Brain microvascular endothelial cell (primary cell): ENCODE data around the gene IL17RB.

Experiments used
- DNase-seq: peaks from one replicate; pipeline ENCODE4 v3.0.0-alpha.2; 2020
- H3K27ac ChIP-seq: fragments of 250-450 bp; sonication (Bioruptor Pico); 2 replicates; pipeline ENCODE4 v1.5.1; 2020; ENCODE audit warnings: mild to moderate bottlenecking, moderate library complexity
- H3K27me3 ChIP-seq: fragments of 250-450 bp; sonication (Bioruptor Pico); replicated peaks from 2 replicates; pipeline ENCODE4 v1.5.1; 2020; ENCODE audit warnings: mild to moderate bottlenecking
- H3K36me3 ChIP-seq: fragments of 250-450 bp; sonication (Bioruptor Pico); replicated peaks from 2 replicates; pipeline ENCODE4 v1.5.1; 2020; ENCODE audit warnings: mild to moderate bottlenecking
- H3K4me3 ChIP-seq: 2 replicates; pipeline ENCODE4 v1.5.1; 2011; ENCODE audit warnings: low read depth, mild to moderate bottlenecking, control low read depth, low read length, moderate library complexity
- in situ Hi-C: cut with HindIII; loops from 2 replicates; pipeline ENCODE4 v1.10.0; 2017; ENCODE audit warnings: low sequenced_read_pairs, low pct_ligation_motif_present
- TF ChIP-seq, protein P1 (sequence below): IDR thresholded peaks from 2 replicates; pipeline ENCODE4 v1.5.1; 2011; ENCODE audit warnings: low read depth, mild to moderate bottlenecking, moderate library complexity, low read length, control low read depth, inconsistent platforms; ENCODE audit errors: missing control alignments

The IL17RB gene

DNA sequence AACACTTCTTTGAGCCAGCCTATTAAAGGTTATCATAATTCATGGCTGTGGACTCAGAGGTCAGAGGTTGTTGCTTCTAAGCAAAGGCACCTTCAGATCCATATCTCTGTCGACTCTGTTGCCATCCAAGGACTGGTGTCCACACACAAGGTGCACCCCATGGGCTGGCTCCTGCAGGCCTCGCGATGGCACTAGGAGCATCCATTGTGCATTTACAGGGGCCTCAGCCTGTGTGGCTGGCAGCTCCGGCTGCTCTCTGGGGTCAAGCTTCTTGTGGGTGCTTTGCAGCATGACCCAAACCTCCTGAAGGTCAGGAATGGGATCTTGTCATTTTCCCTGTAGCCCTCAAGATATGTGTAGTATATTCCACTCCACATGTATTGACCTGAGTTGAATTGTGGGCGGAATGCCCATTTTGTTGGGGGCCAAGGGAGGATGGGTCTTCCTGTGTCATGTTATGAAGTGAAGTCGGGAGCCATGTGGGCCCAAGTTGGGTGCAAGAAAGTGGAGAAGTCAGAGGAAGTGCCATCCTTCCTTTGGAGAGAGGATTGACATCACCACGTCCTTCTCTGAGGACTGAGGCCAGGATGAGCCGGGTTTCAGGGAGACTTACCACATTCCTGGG, 44.0 kb upstream of the IL17RB start:
- TF ChIP-seq, protein P1, sequence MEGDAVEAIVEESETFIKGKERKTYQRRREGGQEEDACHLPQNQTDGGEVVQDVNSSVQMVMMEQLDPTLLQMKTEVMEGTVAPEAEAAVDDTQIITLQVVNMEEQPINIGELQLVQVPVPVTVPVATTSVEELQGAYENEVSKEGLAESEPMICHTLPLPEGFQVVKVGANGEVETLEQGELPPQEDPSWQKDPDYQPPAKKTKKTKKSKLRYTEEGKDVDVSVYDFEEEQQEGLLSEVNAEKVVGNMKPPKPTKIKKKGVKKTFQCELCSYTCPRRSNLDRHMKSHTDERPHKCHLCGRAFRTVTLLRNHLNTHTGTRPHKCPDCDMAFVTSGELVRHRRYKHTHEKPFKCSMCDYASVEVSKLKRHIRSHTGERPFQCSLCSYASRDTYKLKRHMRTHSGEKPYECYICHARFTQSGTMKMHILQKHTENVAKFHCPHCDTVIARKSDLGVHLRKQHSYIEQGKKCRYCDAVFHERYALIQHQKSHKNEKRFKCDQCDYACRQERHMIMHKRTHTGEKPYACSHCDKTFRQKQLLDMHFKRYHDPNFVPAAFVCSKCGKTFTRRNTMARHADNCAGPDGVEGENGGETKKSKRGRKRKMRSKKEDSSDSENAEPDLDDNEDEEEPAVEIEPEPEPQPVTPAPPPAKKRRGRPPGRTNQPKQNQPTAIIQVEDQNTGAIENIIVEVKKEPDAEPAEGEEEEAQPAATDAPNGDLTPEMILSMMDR: no peak
- DNase-seq: no peak
- in situ Hi-C loops: no loop called here

DNA sequence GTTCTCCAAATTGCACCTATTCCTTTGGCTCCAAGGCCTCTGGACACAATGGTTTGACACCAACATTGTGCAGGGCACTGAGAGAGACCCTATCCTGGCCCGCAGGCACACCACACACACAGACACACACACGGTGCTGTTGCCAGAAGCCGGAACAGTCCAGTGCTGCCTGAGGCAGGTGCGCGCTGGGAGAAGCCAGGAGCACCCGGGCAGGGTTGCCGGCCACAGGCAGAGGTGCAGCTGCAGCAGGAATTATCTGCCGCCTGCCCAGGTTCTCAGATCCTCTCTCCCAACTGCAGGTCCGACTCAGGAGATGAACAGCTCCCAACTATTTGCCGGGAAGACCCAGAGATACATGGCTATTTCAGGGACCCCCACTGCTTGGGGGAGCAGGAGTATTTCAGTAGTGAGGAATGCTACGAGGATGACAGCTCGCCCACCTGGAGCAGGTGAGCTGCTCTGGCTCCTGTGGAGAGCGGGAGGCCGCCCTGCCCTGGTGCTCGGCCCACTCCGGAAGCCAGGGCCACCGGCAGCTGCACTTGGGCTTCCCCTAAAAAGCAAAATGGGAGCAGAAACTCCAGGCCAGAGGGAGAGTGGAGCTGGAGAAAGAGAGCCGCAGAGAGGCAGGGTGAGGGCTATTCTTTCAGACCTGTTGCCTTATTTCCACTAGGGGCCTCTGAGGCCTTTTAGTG, 43.1 kb upstream of the IL17RB start:
- H3K27ac ChIP-seq: no peak overlapping the region
- TF ChIP-seq, protein P1: no peak
- no peak overlapping the region for H3K4me3 ChIP-seq
- in situ Hi-C loops: no loop called here
- no peaks in the 10 kb centered on the region for H3K36me3 ChIP-seq
- no peak for DNase-seq
- H3K27me3 ChIP-seq: no peaks in the 10 kb centered on the region

More for the DNA sequence above, 44.0 kb upstream of the IL17RB start:
- no peak overlapping the region for H3K4me3 ChIP-seq
- H3K27me3 ChIP-seq: no peaks in the 10 kb centered on the region
- no peak overlapping the region for H3K27ac ChIP-seq
- no peaks in the 10 kb centered on the region for H3K36me3 ChIP-seq

DNA sequence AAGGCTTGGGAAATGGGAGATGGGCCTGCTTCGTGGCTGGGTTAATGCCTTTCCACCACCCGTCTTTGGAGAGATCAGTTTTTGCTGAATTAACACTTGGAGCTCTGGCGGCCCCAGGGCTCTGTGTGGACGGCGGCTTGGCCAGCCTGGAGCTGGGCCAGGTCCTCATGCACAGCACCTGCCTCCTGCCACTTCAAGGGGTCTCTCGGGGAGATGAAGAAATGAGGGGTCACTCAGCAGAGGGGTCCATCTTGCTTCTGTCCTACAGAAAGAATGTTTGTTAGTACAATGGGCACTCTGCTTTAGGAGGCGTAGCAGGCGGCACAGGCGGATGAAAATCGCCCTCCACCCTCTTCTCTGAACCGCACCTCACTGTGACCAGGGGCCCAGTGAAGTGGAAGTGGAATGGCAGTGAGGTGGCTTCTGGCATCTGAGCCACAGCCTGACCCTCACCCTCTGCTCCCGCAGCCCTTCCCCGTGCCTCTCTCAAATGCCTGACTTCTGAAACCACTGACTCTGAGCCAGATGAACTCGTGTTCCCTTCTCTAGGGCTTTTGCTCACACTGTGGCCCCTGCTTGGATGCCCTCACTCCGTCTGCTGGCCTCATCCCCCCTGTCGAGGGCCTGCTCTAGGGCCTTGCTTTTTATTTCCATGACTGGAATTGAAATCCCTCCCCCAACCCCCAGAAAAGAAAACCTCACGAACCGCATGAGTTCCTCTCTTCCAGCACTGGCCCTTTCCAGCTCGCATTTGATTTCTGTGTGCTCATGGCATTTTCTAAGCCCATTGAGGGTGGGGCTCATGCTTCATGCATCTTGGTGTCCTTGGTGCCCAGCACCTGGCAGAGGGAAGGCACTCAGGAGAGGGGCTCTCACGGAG, 42.3 kb upstream of the IL17RB start:
- no peak overlapping the region for H3K4me3 ChIP-seq
- no peak for DNase-seq
- H3K36me3 ChIP-seq: no peaks in the 10 kb centered on the region
- in situ Hi-C loops: no loop called here
- TF ChIP-seq, protein P1: no peak
- H3K27ac ChIP-seq: no peak overlapping the region
- H3K27me3 ChIP-seq: no peaks in the 10 kb centered on the region

DNA sequence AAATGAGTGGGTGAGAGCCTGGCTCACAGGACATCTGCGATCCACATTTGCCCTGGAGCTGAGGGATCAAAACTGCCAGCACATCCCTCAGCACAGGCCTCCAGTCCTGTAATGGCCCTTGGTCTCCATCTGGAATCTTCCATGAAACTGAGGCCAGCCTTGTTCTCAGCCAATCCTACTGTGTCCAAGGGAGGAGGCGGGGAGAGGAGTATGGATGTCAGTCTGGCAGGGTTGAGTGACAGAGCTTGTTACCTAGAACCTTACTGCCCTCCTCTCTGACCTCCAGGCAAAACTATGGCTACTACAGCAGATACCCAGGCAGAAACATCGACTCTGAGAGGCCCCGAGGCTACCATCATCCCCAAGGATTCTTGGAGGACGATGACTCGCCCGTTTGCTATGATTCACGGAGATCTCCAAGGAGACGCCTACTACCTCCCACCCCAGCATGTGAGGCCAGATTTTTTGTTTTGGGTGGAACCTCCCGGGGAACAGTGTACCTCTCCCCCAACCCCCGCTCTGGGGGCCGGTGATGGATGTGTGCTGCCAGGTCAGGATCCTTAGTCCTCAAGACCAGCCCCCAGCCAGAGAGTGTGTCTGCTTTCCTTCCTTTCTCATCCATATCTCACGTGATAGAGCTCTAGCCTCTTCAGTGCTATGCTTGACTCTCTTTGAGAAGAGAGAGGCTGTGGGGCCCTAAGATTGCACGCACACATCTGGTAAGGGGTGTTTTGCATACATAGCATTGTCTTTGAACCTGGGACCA, 41.5 kb upstream of the IL17RB start:
- no peak overlapping the region for H3K4me3 ChIP-seq
- TF ChIP-seq, protein P1: no peak
- DNase-seq: peak; percentile 66
- no peaks in the 10 kb centered on the region for H3K27me3 ChIP-seq
- in situ Hi-C loops: no loop called here
- no peak overlapping the region for H3K27ac ChIP-seq
- H3K36me3 ChIP-seq: no peaks in the 10 kb centered on the region

DNA sequence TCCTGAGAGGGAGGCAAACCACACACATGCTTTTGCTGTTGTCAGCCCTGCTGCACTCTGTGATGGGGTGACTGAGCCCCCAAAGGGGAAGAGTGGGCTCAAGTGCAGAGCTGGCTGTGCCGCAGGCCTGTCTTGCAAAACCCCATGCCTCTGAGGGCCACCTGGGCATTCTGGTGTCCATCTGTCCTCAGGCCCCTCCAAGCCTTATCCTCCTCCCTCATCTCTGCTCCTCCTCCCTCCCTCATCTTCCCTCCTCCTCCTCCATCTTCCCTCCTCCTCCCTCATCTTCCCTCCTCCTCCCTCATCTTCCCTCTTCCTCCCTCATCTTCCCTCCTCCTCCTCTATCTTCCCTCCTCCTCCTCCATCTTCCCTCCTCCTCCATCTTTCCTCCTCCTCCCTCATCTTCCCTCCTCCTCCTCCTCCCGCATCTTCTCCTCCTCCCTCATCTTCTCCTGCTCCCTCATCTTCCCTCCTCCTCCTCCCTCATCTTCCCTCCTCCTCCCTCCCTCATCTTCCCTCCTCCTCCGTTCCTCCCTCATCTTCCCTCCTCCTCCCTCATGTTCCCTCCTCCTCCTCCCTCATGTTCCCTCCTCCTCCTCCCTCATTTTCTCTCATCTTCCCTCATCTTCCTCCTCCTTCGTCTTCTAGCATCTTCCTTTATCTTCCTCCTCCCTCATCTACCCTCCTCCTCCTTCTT, 40.8 kb upstream of the IL17RB start:
- in situ Hi-C loops: no loop called here
- no peak overlapping the region for H3K4me3 ChIP-seq
- no peak for DNase-seq
- H3K36me3 ChIP-seq: no peaks in the 10 kb centered on the region
- no peak overlapping the region for H3K27ac ChIP-seq
- H3K27me3 ChIP-seq: no peaks in the 10 kb centered on the region
- TF ChIP-seq, protein P1: no peak
